ENCODE data around the gene LRRK1.

DNA sequence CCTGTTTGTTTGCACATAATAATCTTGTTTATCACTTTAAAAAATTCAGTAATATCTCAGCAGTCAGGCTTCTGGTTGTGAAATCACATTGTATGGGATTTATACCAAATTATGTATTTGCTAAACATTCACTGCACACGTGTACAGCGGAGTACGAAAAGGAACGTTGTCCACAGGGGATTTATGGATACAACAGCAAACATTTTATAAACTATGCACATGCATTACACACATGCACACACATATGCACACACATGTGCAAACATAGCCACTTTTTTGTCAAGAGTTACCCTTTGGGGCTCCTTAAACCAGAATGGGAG, 150.5 kb downstream of the LRRK1 start:
- TF ChIP-seq ELF1 (CRISPR knock-in tag; IDR thresholded peaks at IDR 0.05) (no peak), MAFF (IDR thresholded peaks at IDR 0.05; ENCODE audit: low read depth, low read length) (no peak), CBFB (CRISPR knock-in tag; IDR thresholded peaks at IDR 0.05) (no peak), ZNF768 (CRISPR knock-in tag; IDR thresholded peaks at IDR 0.05) (no peak), ZSCAN30 (CRISPR knock-in tag; IDR thresholded peaks at IDR 0.05) (no peak), MAZ (IDR thresholded peaks at IDR 0.05; ENCODE audit: borderline replicate concordance, low read depth, low read length) (no peak), MAZ (CRISPR knock-in tag; IDR thresholded peaks at IDR 0.05; ENCODE audit: low read depth) (no peak), POLR2AphosphoS5 (IDR thresholded peaks at IDR 0.05; ENCODE audit: low read depth, low read length) (no peak), RAD21 (CRISPR knock-in tag; IDR thresholded peaks at IDR 0.05) (no peak), SNAPC2 (CRISPR knock-in tag; IDR thresholded peaks at IDR 0.05) (no peak), SETDB1 (CRISPR knock-in tag; IDR thresholded peaks at IDR 0.05; ENCODE audit: borderline replicate concordance) (no peak)
- TF ChIP-seq, protein P1, sequence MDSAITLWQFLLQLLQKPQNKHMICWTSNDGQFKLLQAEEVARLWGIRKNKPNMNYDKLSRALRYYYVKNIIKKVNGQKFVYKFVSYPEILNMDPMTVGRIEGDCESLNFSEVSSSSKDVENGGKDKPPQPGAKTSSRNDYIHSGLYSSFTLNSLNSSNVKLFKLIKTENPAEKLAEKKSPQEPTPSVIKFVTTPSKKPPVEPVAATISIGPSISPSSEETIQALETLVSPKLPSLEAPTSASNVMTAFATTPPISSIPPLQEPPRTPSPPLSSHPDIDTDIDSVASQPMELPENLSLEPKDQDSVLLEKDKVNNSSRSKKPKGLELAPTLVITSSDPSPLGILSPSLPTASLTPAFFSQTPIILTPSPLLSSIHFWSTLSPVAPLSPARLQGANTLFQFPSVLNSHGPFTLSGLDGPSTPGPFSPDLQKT (CRISPR knock-in tag; IDR thresholded peaks at IDR 0.05; ENCODE audit: borderline replicate concordance): no peak
- TF ChIP-seq, protein P2, sequence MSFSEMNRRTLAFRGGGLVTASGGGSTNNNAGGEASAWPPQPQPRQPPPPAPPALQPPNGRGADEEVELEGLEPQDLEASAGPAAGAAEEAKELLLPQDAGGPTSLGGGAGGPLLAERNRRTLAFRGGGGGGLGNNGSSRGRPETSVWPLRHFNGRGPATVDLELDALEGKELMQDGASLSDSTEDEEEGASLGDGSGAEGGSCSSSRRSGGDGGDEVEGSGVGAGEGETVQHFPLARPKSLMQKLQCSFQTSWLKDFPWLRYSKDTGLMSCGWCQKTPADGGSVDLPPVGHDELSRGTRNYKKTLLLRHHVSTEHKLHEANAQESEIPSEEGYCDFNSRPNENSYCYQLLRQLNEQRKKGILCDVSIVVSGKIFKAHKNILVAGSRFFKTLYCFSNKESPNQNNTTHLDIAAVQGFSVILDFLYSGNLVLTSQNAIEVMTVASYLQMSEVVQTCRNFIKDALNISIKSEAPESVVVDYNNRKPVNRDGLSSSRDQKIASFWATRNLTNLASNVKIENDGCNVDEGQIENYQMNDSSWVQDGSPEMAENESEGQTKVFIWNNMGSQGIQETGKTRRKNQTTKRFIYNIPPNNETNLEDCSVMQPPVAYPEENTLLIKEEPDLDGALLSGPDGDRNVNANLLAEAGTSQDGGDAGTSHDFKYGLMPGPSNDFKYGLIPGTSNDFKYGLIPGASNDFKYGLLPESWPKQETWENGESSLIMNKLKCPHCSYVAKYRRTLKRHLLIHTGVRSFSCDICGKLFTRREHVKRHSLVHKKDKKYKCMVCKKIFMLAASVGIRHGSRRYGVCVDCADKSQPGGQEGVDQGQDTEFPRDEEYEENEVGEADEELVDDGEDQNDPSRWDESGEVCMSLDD (CRISPR knock-in tag; IDR thresholded peaks at IDR 0.05; ENCODE audit: borderline replicate concordance): no peak
